ENCODE measurements around the gene GPX4.

The GPX4 gene

DNA sequence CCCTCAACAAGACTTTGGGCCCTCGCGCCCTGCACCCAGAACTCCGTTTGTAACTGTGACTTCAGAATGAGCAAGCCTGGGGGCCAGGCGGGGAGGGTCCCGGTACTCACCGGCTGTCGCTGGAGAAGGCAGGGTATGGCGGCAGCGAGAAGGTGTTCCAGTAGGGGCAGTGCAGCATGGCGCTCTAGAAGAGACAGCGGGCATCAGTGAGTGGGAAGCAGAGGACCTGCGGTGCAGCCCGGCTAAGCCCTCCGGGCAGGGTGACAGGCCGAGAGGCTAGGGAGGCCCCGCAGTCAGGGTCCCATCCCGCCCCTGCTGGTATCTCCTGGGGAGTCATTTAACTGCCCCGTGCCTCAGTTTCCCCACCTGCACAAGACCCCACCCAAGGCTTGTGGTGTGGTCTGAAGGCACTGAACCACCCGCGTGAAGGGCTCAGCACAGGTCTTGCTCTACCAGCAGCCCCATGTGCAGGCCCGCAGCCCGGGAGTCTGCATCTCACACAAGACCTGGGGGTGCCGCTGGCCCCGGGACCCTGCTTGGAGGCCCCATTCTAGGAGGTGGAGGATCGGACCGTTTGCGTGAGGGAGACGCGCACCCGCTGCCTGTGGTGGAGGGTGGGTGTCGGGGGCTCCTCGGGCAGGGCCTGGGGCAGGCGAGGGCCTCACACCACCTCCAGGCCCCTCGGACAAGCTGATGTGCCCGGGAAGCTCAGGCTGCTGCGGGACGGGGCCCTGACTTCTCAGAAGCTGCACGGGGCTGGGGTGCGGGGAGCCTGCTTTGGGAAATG is 45.7 kb downstream of the GPX4 start:
- no peak for DNase-seq (ENCODE audit: low read depth in 3 of 3)

DNA sequence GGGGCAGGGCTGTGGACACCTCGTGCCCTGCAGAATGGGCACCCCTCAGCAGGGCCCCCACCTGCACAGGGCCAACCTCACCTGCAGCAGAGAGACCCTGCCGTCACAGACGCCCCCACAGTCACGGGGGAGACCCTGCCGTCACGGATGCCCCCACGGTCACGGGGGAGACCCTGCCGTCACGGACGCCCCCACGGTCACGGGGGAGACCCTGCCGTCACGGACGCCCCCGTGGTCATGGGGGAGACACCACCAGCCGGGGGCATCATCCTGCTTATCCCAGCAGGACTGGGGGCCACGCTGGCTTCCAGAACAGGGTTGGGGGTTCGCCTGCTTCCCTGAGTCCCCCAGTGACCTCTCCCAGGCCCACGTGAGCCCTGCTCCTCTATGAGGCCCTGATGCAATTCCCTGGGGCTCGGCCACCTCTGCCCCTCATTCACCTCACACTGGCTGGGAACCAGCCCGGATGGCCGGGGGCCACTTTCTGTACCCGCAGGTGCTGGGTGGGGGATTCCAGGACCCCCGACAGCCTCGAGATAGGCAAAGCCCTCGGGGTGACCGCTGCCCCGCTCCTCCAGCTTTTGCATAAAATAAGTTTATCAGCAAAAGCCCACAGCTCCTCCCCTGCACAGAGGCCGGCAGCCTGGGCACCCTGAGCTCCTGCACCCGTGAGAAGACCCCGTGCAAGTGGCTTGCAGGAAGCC is 46.7 kb downstream of the GPX4 start:
- no peak for DNase-seq (ENCODE audit: low read depth in 3 of 3)

DNA sequence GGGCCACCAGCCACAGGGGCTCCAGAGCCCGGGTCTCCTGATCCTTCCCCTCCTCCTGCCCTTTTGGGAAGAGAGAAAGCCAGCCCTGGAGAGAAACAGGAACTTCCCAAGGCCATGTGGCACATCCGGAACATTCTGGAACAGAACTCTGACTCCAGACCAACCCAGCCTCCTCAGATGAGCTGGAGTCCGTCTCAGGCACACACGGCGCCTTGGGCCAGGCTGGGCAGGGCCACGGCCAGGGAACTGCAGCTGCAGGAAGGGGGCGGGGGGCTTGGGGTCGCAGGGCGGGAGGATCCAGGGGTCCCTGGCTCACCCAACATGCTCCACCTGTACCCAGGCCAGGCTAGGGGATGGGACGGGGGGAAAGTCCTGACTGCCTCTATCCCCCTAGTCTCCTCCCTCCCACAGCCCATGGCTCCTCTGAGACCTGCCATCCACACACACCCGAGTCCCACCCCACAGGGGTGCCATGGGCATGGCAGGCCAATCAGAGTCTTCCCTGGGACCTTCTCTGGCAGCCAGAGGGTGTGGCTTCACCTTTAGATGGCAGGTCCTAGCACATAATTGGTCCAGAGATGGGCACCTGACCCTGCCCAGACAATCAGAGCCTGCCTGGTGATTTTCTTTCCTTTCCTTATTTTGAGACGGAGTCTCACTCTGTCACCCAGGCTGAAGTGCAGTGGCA is 47.4 kb downstream of the GPX4 start:
- no peak for DNase-seq (ENCODE audit: low read depth in 3 of 3)

DNA sequence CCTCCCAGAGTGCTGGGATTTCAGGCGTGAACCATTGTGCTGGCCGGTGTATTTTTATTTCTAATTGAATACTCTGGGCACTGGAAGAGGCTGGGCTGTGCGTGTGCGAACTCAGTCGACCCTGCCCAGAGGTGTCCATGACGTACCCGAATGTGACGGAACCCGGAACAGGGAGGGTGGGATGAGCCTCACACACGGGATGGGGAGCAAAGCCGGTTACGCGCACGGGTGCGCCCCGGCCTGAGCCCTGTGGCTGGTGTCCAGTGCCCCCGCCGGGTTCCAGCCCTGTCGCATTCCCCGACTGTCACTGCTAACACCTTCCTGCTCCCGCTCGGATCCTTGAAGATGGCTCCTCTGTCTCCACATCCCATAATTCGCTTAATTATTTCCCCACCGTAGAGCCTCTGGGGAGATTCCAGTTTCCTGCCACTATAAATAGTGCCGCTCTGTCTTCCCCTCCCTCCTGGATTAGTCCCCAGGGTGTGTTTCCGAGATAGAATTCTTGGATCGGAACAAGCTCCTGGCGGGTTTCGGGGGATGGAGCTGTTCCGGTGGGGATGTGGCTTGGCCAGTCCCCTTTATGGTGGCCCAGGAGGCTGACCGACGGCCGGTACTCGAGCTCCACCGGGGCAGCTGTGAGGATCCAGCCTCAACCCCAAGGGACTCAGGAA is 48.3 kb downstream of the GPX4 start:
- DNase-seq (ENCODE audit: low read depth in 3 of 3): no peak

DNA sequence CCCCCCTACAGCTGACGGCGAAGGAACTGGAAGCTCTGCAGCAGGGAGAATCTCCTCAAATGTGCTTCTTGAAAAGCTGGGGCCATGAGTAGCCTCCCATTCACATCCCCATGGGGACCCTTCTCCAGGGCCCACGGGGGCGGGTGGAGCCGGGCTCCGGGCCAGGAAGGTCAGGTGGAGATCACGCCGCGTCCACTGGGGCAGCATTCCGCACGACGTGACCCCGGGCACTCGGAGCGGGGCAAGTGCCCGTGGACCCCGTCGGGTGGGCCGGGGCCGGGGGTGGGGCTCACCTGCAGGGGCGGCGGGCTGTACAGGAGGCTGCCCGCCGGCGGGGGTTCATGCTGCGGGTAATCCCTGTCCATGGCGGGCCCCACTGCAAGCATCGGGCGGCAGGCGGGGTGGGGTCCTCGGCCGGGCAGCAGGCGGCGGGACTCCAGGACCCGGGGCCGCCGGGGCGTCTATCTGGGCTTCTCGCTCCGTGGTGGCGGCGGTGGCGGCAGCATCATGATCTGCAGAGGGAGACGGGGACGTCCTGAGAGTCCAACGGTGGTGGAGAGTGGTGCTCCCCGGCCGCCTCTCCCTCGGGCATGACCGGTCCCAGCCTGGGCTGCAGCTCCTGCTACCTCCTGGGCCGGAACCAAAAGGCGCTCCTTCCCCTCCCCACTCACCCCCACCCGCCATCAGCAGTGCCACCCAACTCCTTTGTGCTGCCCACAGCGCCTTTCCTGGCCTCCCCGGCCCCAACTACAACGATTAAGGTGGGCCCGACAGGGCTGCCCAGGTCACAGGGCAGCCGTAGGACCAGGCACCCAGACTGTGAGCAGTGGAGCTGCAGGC is 50.3 kb downstream of the GPX4 start:
- DNase-seq (ENCODE audit: low read depth in 3 of 3): no peak

DNA sequence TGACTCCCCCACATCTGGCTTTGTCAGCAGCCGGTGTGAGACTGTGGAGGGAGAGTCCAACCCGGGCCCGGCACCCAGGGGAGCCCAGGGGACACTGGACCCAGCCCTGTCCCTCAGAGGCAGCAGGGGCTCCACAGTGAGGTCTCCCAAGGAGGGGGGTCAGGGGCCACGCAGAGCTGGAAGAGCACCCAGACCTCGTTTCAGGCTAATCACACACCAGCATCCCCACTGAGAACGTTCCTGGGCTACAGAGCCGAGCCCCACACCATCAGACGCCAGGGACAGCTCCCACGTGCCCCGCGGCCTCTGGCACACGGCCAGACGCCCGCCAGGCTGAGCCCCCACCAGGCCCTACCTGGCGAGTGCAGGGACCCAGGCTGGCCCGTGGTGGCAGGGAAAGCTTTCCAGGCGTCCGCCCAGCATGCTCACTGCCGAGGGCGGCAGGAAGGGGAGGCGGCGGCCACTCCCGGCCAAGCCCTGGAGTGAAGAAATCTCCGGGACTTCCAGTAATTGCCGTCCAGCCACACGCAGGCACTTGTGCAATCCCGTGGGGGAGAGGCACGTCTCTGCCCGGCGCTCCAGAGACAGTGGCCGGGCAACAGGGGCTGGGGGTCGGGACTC is 51.0 kb downstream of the GPX4 start:
- DNase-seq (ENCODE audit: low read depth in 3 of 3): no peak

DNA sequence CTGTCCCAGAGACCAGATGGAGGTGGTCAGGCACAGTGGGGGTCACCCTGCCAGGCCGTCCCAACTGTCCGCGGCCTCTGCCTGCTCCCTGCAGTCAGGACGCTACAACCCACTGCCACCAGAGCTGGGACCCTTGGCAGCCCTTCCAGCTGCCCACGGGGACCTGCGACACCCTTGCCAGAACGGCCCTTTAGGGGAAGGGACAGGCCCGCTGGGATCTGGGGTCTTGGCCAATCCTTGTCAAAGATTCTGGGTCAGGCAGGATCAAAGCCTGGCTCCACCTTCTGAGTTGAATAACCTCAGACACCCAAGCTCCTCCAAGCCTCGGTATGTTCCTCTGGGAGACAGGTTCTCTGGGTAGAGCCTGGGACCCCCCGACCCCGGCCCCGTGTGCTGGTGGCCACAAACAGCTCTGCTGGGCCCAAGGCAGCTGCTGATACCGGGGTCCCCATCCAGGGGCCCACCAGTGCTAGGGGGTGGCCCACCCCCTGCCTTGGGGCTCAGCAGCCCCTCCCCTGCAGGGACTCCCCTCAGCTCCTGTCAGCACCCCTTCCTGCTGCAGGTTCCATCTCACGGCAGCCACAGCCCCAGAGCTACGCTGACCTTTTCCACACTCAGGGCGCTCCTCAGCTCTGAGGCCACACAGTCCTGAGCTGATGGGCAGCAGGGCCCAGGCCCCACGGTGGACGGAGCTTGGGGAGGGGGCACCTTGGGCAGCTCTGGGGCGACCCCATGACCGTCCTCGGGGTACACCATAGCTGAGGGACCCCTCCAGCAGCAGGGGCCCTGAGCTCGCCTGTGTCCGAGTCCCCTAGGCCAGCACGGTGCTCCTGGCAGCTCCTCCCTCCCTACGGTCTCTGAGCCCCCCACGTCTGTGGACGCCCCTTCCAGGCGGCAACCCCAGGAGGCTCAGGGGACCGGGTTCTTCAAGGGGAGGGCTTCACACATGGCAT is 51.8 kb downstream of the GPX4 start:
- no peak for DNase-seq (ENCODE audit: low read depth in 3 of 3)

Data from stimulated activated CD4-positive, alpha-beta T cell treated with anti-CD3 and anti-CD28 coated beads, TNF-alpha, amount 100 ng/mL, for 24 hours (primary cell).